GM23338 (cell line): Measurements from ENCODE around the gene FRMD4A.

Source experiments
- CREB1 ChIP-seq: fragments of 250-450 bp; sonication (Bioruptor Pico); IDR thresholded peaks from 2 replicates; pipeline ENCODE4 v1.5.0; 2020; ENCODE audit warnings: low read depth, mild to moderate bottlenecking, moderate library complexity
- CTCF ChIP-seq, 2 experiments: fragments of 200-600 bp in 1 of 2; sonication (generic) in 1 of 2; conservative IDR thresholded peaks; 2 replicates each; pipeline versions ENCODE4 v1.5.1 to v1.6.1; 2016 to 2017; ENCODE audit warnings: antibody characterized with exemption in 2 of 2, low read depth in 2 of 2, mild to moderate bottlenecking in 2 of 2, moderate library complexity in 1 of 2
- ETS1 ChIP-seq: IDR thresholded peaks from 2 replicates; pipeline ENCODE4 v1.6.1; 2016; ENCODE audit warnings: antibody characterized with exemption
- EZH2 ChIP-seq: fragments of 200-600 bp; sonication (generic); IDR thresholded peaks from one replicate; pipeline ENCODE4 v1.8.0; 2017; ENCODE audit warnings: antibody characterized with exemption, mild to moderate bottlenecking, low read depth; ENCODE audit not compliant: unreplicated experiment
- EZH2phosphoT487 ChIP-seq: fragments of 200-600 bp; sonication (generic); IDR thresholded peaks from one replicate; pipeline ENCODE4 v1.8.1; 2018; ENCODE audit warnings: antibody characterized with exemption; ENCODE audit not compliant: unreplicated experiment
- JUNB ChIP-seq: IDR thresholded peaks from one replicate; pipeline ENCODE4 v1.6.1; 2016; ENCODE audit warnings: antibody characterized with exemption; ENCODE audit not compliant: unreplicated experiment
- NANOG ChIP-seq: IDR thresholded peaks from 2 replicates; pipeline ENCODE4 v1.6.1; 2016; ENCODE audit warnings: antibody characterized with exemption, borderline replicate concordance
- POLR2AphosphoS5 ChIP-seq: IDR thresholded peaks from 2 replicates; pipeline ENCODE4 v1.6.1; 2016; ENCODE audit warnings: antibody characterized with exemption, low read depth
- STAT1 ChIP-seq: IDR thresholded peaks from one replicate; pipeline ENCODE4 v1.6.1; 2016; ENCODE audit warnings: antibody characterized with exemption; ENCODE audit not compliant: unreplicated experiment
- TF ChIP-seq, protein P1 (sequence below): IDR thresholded peaks from one replicate; pipeline ENCODE4 v1.6.1; 2018; ENCODE audit warnings: antibody characterized with exemption; ENCODE audit not compliant: unreplicated experiment
- TF ChIP-seq, protein P2 (sequence below): fragments of 250-450 bp; sonication (Bioruptor Pico); IDR thresholded peaks from 2 replicates; pipeline ENCODE4 v1.5.0; 2020; ENCODE audit warnings: mild to moderate bottlenecking, moderate library complexity

- no peak for TF ChIP-seq CTCF (conservative IDR thresholded peaks at IDR 0.05; ENCODE audit: low read depth in 2 of 2)
- TF ChIP-seq, protein P1, sequence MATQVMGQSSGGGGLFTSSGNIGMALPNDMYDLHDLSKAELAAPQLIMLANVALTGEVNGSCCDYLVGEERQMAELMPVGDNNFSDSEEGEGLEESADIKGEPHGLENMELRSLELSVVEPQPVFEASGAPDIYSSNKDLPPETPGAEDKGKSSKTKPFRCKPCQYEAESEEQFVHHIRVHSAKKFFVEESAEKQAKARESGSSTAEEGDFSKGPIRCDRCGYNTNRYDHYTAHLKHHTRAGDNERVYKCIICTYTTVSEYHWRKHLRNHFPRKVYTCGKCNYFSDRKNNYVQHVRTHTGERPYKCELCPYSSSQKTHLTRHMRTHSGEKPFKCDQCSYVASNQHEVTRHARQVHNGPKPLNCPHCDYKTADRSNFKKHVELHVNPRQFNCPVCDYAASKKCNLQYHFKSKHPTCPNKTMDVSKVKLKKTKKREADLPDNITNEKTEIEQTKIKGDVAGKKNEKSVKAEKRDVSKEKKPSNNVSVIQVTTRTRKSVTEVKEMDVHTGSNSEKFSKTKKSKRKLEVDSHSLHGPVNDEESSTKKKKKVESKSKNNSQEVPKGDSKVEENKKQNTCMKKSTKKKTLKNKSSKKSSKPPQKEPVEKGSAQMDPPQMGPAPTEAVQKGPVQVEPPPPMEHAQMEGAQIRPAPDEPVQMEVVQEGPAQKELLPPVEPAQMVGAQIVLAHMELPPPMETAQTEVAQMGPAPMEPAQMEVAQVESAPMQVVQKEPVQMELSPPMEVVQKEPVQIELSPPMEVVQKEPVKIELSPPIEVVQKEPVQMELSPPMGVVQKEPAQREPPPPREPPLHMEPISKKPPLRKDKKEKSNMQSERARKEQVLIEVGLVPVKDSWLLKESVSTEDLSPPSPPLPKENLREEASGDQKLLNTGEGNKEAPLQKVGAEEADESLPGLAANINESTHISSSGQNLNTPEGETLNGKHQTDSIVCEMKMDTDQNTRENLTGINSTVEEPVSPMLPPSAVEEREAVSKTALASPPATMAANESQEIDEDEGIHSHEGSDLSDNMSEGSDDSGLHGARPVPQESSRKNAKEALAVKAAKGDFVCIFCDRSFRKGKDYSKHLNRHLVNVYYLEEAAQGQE = no peak
- no peak for TF ChIP-seq ETS1
- TF ChIP-seq EZH2phosphoT487 = no peak
- no peak for TF ChIP-seq POLR2AphosphoS5
- TF ChIP-seq NANOG = no peak
- TF ChIP-seq EZH2 = no peak
- no peak for TF ChIP-seq JUNB
- TF ChIP-seq, protein P2, sequence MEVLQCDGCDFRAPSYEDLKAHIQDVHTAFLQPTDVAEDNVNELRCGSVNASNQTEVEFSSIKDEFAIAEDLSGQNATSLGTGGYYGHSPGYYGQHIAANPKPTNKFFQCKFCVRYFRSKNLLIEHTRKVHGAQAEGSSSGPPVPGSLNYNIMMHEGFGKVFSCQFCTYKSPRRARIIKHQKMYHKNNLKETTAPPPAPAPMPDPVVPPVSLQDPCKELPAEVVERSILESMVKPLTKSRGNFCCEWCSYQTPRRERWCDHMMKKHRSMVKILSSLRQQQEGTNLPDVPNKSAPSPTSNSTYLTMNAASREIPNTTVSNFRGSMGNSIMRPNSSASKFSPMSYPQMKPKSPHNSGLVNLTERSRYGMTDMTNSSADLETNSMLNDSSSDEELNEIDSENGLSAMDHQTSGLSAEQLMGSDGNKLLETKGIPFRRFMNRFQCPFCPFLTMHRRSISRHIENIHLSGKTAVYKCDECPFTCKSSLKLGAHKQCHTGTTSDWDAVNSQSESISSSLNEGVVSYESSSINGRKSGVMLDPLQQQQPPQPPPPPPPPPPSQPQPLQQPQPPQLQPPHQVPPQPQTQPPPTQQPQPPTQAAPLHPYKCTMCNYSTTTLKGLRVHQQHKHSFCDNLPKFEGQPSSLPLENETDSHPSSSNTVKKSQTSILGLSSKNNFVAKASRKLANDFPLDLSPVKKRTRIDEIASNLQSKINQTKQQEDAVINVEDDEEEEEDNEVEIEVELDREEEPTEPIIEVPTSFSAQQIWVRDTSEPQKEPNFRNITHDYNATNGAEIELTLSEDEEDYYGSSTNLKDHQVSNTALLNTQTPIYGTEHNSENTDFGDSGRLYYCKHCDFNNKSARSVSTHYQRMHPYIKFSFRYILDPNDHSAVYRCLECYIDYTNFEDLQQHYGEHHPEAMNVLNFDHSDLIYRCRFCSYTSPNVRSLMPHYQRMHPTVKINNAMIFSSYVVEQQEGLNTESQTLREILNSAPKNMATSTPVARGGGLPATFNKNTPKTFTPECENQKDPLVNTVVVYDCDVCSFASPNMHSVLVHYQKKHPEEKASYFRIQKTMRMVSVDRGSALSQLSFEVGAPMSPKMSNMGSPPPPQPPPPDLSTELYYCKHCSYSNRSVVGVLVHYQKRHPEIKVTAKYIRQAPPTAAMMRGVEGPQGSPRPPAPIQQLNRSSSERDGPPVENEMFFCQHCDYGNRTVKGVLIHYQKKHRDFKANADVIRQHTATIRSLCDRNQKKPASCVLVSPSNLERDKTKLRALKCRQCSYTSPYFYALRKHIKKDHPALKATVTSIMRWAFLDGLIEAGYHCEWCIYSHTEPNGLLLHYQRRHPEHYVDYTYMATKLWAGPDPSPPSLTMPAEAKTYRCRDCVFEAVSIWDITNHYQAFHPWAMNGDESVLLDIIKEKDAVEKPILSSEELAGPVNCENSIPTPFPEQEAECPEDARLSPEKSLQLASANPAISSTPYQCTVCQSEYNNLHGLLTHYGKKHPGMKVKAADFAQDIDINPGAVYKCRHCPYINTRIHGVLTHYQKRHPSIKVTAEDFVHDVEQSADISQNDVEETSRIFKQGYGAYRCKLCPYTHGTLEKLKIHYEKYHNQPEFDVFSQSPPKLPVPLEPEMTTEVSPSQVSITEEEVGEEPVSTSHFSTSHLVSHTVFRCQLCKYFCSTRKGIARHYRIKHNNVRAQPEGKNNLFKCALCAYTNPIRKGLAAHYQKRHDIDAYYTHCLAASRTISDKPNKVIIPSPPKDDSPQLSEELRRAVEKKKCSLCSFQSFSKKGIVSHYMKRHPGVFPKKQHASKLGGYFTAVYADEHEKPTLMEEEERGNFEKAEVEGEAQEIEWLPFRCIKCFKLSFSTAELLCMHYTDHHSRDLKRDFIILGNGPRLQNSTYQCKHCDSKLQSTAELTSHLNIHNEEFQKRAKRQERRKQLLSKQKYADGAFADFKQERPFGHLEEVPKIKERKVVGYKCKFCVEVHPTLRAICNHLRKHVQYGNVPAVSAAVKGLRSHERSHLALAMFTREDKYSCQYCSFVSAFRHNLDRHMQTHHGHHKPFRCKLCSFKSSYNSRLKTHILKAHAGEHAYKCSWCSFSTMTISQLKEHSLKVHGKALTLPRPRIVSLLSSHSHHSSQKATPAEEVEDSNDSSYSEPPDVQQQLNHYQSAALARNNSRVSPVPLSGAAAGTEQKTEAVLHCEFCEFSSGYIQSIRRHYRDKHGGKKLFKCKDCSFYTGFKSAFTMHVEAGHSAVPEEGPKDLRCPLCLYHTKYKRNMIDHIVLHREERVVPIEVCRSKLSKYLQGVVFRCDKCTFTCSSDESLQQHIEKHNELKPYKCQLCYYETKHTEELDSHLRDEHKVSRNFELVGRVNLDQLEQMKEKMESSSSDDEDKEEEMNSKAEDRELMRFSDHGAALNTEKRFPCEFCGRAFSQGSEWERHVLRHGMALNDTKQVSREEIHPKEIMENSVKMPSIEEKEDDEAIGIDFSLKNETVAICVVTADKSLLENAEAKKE = no peak
- no peak for TF ChIP-seq CREB1 (CRISPR knock-in tag)
- TF ChIP-seq STAT1 = no peak
Measured at GRCh38 chr10:13924040-13924725, 406.5 kb downstream of the FRMD4A start.
